Thymus (tissue), 11 donors: ENCODE measurements around the gene KCNK3. TPM values are rescaled to one million over a fixed set of nuclear protein-coding genes. Genes with fewer than 3 reads are reported as not detected.
A peak's percentile ranks its signal among the peaks of the same experiment; 100 is the strongest.

Source experiments
- DNase-seq, 9 donors: peaks; one replicate each; pipeline ENCODE4 v3.0.0-alpha.2; 2013; ENCODE audit warnings: low spot score in 9 of 9, low read depth in 6 of 9, missing footprints in 1 of 9
- H3K27ac ChIP-seq, 2 donors: one replicate each; pipeline ENCODE4 v1.5.1; 2013; ENCODE audit warnings: control low read depth in 1 of 2, low read depth in 1 of 2, low read length in 1 of 2, mild to moderate bottlenecking in 1 of 2, moderate library complexity in 1 of 2
- H3K27me3 ChIP-seq, 2 donors: one replicate each; pipeline ENCODE4 v1.5.1; 2013; ENCODE audit warnings: low read length in 1 of 2; ENCODE audit not compliant: control insufficient read depth in 2 of 2, insufficient read depth in 1 of 2
- H3K36me3 ChIP-seq, 2 donors: one replicate each; pipeline ENCODE4 v1.5.1; 2013; ENCODE audit warnings: low read length in 1 of 2, mild to moderate bottlenecking in 1 of 2, moderate library complexity in 1 of 2; ENCODE audit not compliant: control insufficient read depth in 2 of 2, insufficient read depth in 2 of 2
- H3K4me1 ChIP-seq, 2 donors: one replicate each; pipeline ENCODE4 v1.5.1; 2013; ENCODE audit warnings: low read length in 2 of 2; ENCODE audit not compliant: control insufficient read depth in 2 of 2, insufficient read depth in 2 of 2
- H3K4me3 ChIP-seq, 2 donors: one replicate each; pipeline ENCODE4 v1.5.1; 2013; ENCODE audit warnings: low read length in 2 of 2, control low read depth in 1 of 2, mild to moderate bottlenecking in 1 of 2
- H3K9me3 ChIP-seq, 2 donors: one replicate each; pipeline ENCODE4 v1.5.1; 2013; ENCODE audit warnings: low read length in 1 of 2, mild to moderate bottlenecking in 1 of 2; ENCODE audit not compliant: control insufficient read depth in 2 of 2, insufficient read depth in 1 of 2
- WGBS: extraction: QIAGEN DNeasy Blood & Tissue Kit; methylation state at CpG from one replicate; pipeline ENCODE4 v1.1.7; 2013; 5-methylcytosine and 5-hydroxymethylcytosine counted together
- polyA plus RNA-seq: library from polyadenylated mRNA; stranded (reverse); fragments of 200-250 nt; gene quantifications from one replicate; pipeline ENCODE4 v1.2.3, GENCODE V29; 2013
- total RNA-seq: library from RNA; stranded (reverse); fragments of 120-200 nt; gene quantifications from one replicate; pipeline ENCODE4 v1.2.4, GENCODE V29; 2013
- donor health status: healthy.

Gene KCNK3
- total and polyA plus RNA-seq, 2 donors = 0.05 to 0.71 TPM

GRCh38 chr2:26727641-26728561 lies 35.4 kb downstream of the KCNK3 start:
- H3K4me1 ChIP-seq = peaks cover 4 to 5% of the 10 kb centered on the region in 2 donors
- no peak overlapping the region for H3K4me3 ChIP-seq
- DNase-seq = peak in 1 of 9 donors; percentile 19
- peaks cover 0 to 1% of the 10 kb centered on the region in 2 donors for H3K9me3 ChIP-seq
- no peak overlapping the region for H3K27ac ChIP-seq
- 73% methylated on average over 101 of the region's 101 CpGs for WGBS
- H3K36me3 ChIP-seq = no peaks in the 10 kb centered on the region
- H3K27me3 ChIP-seq = peaks cover 17 to 65% of the 10 kb centered on the region in 2 donors

- Histone ChIP-seq H3K36me3 (no peaks in the 10 kb centered on the region), H3K27me3 (peaks cover 19 to 68% of the 10 kb centered on the region in 2 donors), H3K4me1 (peaks cover 2 to 4% of the 10 kb centered on the region in 2 donors), H3K9me3 (peaks cover 0 to 1% of the 10 kb centered on the region in 2 donors), H3K4me3 (no peak overlapping the region), H3K27ac (no peak overlapping the region)
- no peak for DNase-seq
- 98% methylated on average over 2 of the region's 2 CpGs for whole genome bisulfite sequencing
Observed at GRCh38 chr2:26729311-26729710, 36.8 kb downstream of the KCNK3 start.

GRCh38 chr2:26730549-26731344 lies 38.2 kb downstream of the KCNK3 start:
- WGBS = 78% methylated on average over 19 of the region's 19 CpGs
- H3K9me3 ChIP-seq = peaks cover 0 to 1% of the 10 kb centered on the region in 2 donors
- no peak overlapping the region for H3K27ac ChIP-seq
- H3K4me3 ChIP-seq = no peak overlapping the region
- DNase-seq = no peak
- peaks cover 16 to 65% of the 10 kb centered on the region in 2 donors for H3K27me3 ChIP-seq
- H3K4me1 ChIP-seq = no peaks in the 10 kb centered on the region
- no peaks in the 10 kb centered on the region for H3K36me3 ChIP-seq

GRCh38 chr2:26731714-26732113 lies 39.2 kb downstream of the KCNK3 start:
- no peaks in the 10 kb centered on the region for H3K4me1 ChIP-seq
- no peak overlapping the region for H3K27ac ChIP-seq
- DNase-seq = no peak
- no peak overlapping the region for H3K4me3 ChIP-seq
- no peaks in the 10 kb centered on the region for H3K36me3 ChIP-seq
- H3K27me3 ChIP-seq = peaks cover 16 to 68% of the 10 kb centered on the region in 2 donors
- 94% methylated on average over 4 of the region's 4 CpGs for WGBS
- peaks cover 0 to 1% of the 10 kb centered on the region in 2 donors for H3K9me3 ChIP-seq

GRCh38 chr2:26732446-26732845 lies 39.9 kb downstream of the KCNK3 start:
- Histone ChIP-seq H3K4me3 (no peak overlapping the region), H3K27me3 (peaks cover 16 to 61% of the 10 kb centered on the region in 2 donors), H3K4me1 (no peaks in the 10 kb centered on the region), H3K27ac (no peak overlapping the region), H3K9me3 (peaks cover 0 to 1% of the 10 kb centered on the region in 2 donors), H3K36me3 (no peaks in the 10 kb centered on the region)
- DNase-seq = no peak
- 94% methylated on average over 3 of the region's 3 CpGs for WGBS

GRCh38 chr2:26733413-26733812 lies 40.9 kb downstream of the KCNK3 start:
- H3K9me3 ChIP-seq = no peaks in the 10 kb centered on the region
- peaks cover 9 to 54% of the 10 kb centered on the region in 2 donors for H3K27me3 ChIP-seq
- H3K36me3 ChIP-seq = no peaks in the 10 kb centered on the region
- H3K27ac ChIP-seq = no peak overlapping the region
- H3K4me1 ChIP-seq = no peaks in the 10 kb centered on the region
- H3K4me3 ChIP-seq = no peak overlapping the region
- 94% methylated on average over 9 of the region's 9 CpGs for WGBS
- DNase-seq = no peak

GRCh38 chr2:26735097-26735496 lies 42.6 kb downstream of the KCNK3 start:
- no peak overlapping the region for H3K4me3 ChIP-seq
- peaks cover 0 to under 1% of the 10 kb centered on the region in 2 donors for H3K4me1 ChIP-seq
- H3K27ac ChIP-seq = no peak overlapping the region
- peaks cover 5 to 37% of the 10 kb centered on the region in 2 donors for H3K27me3 ChIP-seq
- H3K36me3 ChIP-seq = no peaks in the 10 kb centered on the region
- no peaks in the 10 kb centered on the region for H3K9me3 ChIP-seq
- no peak for DNase-seq
- WGBS = 82% methylated on average over 5 of the region's 5 CpGs

GRCh38 chr2:26735883-26736588 lies 43.5 kb downstream of the KCNK3 start:
- Histone ChIP-seq H3K4me3 (no peak overlapping the region), H3K9me3 (no peaks in the 10 kb centered on the region), H3K36me3 (no peaks in the 10 kb centered on the region), H3K27me3 (peaks cover 5 to 28% of the 10 kb centered on the region in 2 donors), H3K4me1 (peaks cover 4 to 10% of the 10 kb centered on the region in 2 donors), H3K27ac (no peak overlapping the region)
- DNase-seq = no peak
- WGBS = 82% methylated on average over 8 of the region's 8 CpGs
